ENCODE results near the gene ZNF281.
"Not testable (repeated sequence)": the region's sequence is repeated elsewhere in the genome, so short reads cannot be mapped to it uniquely, and the experiment has no call there.

ZNF281 gene

GRCh38 chr1:200362421-200362820 is 47.4 kb downstream of the ZNF281 start:
- no peak for DNase-seq

GRCh38 chr1:200359610-200360163 is 50.1 kb downstream of the ZNF281 start:
- DNase-seq = no peak

GRCh38 chr1:200357925-200358324 is 51.9 kb downstream of the ZNF281 start:
- not testable (repeated sequence) for DNase-seq

- no peak for DNase-seq
Measured at GRCh38 chr1:200355801-200356200, 54.0 kb downstream of the ZNF281 start.
